Ovary (tissue), 9 donors: ENCODE measurements around the gene TRPM2. TPM values are rescaled to one million over a fixed set of nuclear protein-coding genes. Genes with fewer than 3 reads are reported as not detected.

Experiments
- DNase-seq, 5 donors: peaks; one replicate each; pipeline ENCODE4 v3.0.0-alpha.2; 2019 to 2020
- H3K27ac ChIP-seq, 2 donors: fragments of 200-600 bp; one replicate each; pipeline versions ENCODE4 v1.5.1 to v1.8.0; 2019 to 2022
- H3K27me3 ChIP-seq: fragments of 200-600 bp; one replicate; pipeline ENCODE4 v1.8.0; 2022
- H3K36me3 ChIP-seq: fragments of 200-600 bp; sonication (generic); one replicate; pipeline ENCODE4 v1.5.1; 2019
- H3K4me1 ChIP-seq: one replicate; pipeline ENCODE4 v1.8.1; 2013; ENCODE audit warnings: mild to moderate bottlenecking, moderate library complexity; ENCODE audit not compliant: insufficient read depth
- H3K4me3 ChIP-seq: fragments of 200-600 bp; sonication (generic); one replicate; pipeline ENCODE4 v1.5.1; 2017
- H3K9me3 ChIP-seq, 2 donors: fragments of 200-600 bp in 1 of 2; sonication (generic) in 1 of 2; one replicate each; pipeline versions ENCODE4 v1.5.1 to v1.8.1; 2013 to 2019; ENCODE audit warnings: mild to moderate bottlenecking in 1 of 2, moderate library complexity in 1 of 2
- EP300 ChIP-seq: sonication (generic); formaldehyde crosslinking; IDR thresholded peaks from one replicate; pipeline ENCODE4 v1.6.1; 2017; ENCODE audit warnings: antibody characterized with exemption
- POLR2A ChIP-seq: fragments of 450-650 bp; IDR thresholded peaks from one replicate; pipeline ENCODE4 v1.6.1; 2017; ENCODE audit warnings: antibody characterized with exemption, mild to moderate bottlenecking, moderate library complexity
- WGBS, 3 donors: extraction: QIAGEN DNeasy Blood & Tissue Kit in 1 of 3; methylation state at CpG; one replicate each; pipeline versions ENCODE4 v1.1.5 to v1.1.7; 2013 to 2017; 5-methylcytosine and 5-hydroxymethylcytosine counted together
- intact Hi-C, 4 donors: fragments of 100-400 bp; cut with DNase I; formaldehyde crosslinking; loops; one replicate each; pipeline versions ENCODE4 v1.11.0 to v1.15.1; 2022 to 2023
- polyA plus RNA-seq, 2 donors: library from polyadenylated mRNA; stranded (reverse); fragments of 200-250 nt in 1 of 2; fragments of 350-450 nt in 1 of 2; fragmentation: Illumina TruSeq in 1 of 2; extraction: RNeasy Lipid Tissue Mini Kit (QIAGEN cat#74804) in 1 of 2; gene quantifications; one replicate each; pipeline ENCODE4 v1.2.3, GENCODE V29; 2013 to 2014
- total RNA-seq, 7 donors: library from RNA; depleted of rRNA in 2 of 7; stranded (reverse); fragments of >200 nt in 2 of 7; fragmentation: NEBNext Ultra II Directional in 3 of 7; extraction: Animal tissue kit (Norgen Biotek cat#: 25700) in 3 of 7; gene quantifications; one replicate each; pipeline versions ENCODE4 v1.1.0 to v1.2.4, GENCODE V29; 2016 to 2023
- TF ChIP-seq, protein P1 (sequence below), 3 donors: fragments of 450-650 bp in 2 of 3; fragments of 200-600 bp in 1 of 3; IDR thresholded peaks; one replicate each; pipeline versions ENCODE4 v1.5.1 to v1.8.0; 2016 to 2022; ENCODE audit warnings: antibody characterized with exemption in 3 of 3, mild to moderate bottlenecking in 1 of 3
- donor health status: DM: no; HTN: no; CAD: no; lungs with moderate emphysema.
- donor health status: DM: no; HTN: no; CAD: no.
- donor health status: Bipolar disorder and iron deficiency.
- donor health status: DM: yes; HTN: yes; CAD: no.
- donor health status: DM: no; HTN: no; CAD: no.
- donor health status: DM: yes; HTN: yes; CAD: no.

The TRPM2 gene
- total and polyA plus RNA-seq, 9 donors: 0.48 to 7.0 (median 1.8) TPM

DNA sequence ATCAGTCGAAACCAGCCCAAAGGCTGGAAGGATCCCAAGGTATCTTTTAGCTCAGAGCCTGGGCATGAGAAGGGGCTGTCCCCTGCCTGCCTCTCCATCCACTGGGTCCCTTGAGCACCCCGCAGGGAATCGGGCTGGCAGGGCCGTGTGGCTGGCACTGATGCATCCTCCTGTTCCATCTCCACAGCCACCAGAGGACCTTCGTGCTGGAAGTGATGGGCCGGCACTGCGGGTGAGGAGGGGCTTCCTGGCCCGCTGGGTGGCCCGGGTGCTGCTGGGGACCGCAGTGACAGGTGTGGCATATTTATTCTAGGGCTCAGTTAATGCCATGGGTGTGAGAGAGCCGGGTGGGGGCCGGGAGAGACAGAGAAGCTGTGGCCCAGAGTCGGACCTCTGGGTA lies 40.0 kb upstream of the TRPM2 start:
- intact Hi-C loops: no loop called here
- Histone ChIP-seq H3K27ac (no peak overlapping the region), H3K27me3 (no peaks in the 10 kb centered on the region), H3K9me3 (no peaks in the 10 kb centered on the region), H3K4me3 (no peak overlapping the region), H3K4me1 (no peaks in the 10 kb centered on the region), H3K36me3 (no peaks in the 10 kb centered on the region)
- 88 to 89% (median 89%) methylated on average over 12 to 13 of the region's 13 CpGs for WGBS, 3 donors
- no peak for DNase-seq
- TF ChIP-seq EP300 (no peak), POLR2A (no peak)
- TF ChIP-seq, protein P1, sequence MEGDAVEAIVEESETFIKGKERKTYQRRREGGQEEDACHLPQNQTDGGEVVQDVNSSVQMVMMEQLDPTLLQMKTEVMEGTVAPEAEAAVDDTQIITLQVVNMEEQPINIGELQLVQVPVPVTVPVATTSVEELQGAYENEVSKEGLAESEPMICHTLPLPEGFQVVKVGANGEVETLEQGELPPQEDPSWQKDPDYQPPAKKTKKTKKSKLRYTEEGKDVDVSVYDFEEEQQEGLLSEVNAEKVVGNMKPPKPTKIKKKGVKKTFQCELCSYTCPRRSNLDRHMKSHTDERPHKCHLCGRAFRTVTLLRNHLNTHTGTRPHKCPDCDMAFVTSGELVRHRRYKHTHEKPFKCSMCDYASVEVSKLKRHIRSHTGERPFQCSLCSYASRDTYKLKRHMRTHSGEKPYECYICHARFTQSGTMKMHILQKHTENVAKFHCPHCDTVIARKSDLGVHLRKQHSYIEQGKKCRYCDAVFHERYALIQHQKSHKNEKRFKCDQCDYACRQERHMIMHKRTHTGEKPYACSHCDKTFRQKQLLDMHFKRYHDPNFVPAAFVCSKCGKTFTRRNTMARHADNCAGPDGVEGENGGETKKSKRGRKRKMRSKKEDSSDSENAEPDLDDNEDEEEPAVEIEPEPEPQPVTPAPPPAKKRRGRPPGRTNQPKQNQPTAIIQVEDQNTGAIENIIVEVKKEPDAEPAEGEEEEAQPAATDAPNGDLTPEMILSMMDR (IDR thresholded peaks at IDR 0.05): no peak

DNA sequence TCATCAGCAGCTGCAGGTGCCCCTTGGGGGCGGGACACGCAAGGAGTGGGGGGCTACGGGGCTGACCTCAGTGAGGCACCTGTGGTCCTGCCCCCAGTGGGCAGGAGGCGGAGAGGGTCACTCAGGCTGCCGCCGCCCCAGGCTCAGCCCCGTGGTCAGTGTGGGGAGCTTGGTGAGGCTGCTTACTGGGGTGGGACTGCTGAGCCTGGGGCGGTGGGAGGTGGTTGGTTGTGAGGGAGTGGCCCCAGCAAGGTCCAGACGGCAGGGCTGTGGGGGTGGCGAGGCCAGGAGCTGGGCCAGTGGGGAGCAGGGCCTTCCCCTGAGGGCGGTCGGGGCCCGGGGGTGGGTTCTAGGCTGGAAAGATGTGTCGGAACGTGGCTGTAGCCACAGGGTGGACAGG lies 39.3 kb upstream of the TRPM2 start:
- Histone ChIP-seq H3K4me3 (no peak overlapping the region), H3K36me3 (no peaks in the 10 kb centered on the region), H3K9me3 (no peaks in the 10 kb centered on the region), H3K27me3 (no peaks in the 10 kb centered on the region), H3K27ac (no peak overlapping the region), H3K4me1 (no peaks in the 10 kb centered on the region)
- no peak for DNase-seq
- intact Hi-C loops: no loop called here
- 86 to 91% (median 88%) methylated on average over 15 of the region's 15 CpGs for WGBS, 3 donors
- TF ChIP-seq, protein P1 (IDR thresholded peaks at IDR 0.05): no peak
- TF ChIP-seq EP300 (no peak), POLR2A (no peak)

DNA sequence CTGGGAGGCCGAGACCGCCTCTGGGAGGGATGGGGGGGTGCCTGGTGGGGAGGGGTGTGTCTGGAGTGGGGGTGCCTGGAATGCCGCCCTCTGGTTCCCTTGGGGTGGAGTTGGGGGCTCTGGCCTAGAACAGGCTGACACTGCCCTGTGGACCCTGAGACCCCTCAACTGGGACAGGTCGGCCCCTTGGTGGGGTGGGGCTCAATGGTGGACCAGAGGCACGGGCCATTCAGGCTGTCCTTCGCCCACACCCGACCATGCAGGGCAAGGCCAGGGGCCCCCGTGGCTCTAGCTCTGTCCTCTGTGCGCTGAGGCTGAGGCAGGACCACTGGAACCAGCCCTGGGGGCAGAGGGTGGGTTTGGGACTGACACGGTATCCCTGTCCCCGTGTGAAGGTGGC lies 38.9 kb upstream of the TRPM2 start:
- TF ChIP-seq EP300 (no peak), POLR2A (no peak)
- TF ChIP-seq, protein P1 (IDR thresholded peaks at IDR 0.05): no peak
- 87 to 93% (median 89%) methylated on average over 11 of the region's 11 CpGs for WGBS, 3 donors

DNA sequence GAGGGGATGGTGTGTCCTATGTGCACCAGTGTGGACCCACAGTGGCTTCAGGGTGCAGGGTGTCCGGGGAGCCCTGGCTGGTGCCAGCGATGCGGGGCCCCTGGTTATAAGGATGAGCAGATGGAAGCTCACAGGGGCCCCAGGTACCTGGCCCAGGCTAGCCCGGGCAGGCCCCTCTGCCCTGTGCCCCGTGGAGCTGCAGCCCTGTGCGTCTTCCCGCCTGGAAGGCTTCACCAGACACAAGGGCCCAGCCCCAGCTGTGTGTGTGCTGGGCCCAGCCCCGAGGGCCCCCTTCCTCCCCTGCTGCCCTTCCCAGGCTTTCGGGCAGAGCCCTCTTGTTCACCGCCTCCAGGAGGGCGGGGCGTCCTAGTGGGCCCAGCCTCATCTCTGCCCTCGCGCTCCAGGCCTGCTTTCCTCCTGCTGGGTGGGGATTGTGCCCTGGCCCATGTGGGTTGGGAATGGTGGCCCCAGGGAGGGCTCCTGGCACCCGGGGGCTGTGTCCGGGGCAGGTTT lies 37.7 kb upstream of the TRPM2 start:
- H3K27ac ChIP-seq: no peak overlapping the region

More for the DNA sequence above, 38.9 kb upstream of the TRPM2 start:
- Histone ChIP-seq H3K4me1 (no peaks in the 10 kb centered on the region), H3K4me3 (no peak overlapping the region), H3K9me3 (no peaks in the 10 kb centered on the region), H3K27me3 (no peaks in the 10 kb centered on the region), H3K27ac (no peak overlapping the region), H3K36me3 (no peaks in the 10 kb centered on the region)
- intact Hi-C loops: no loop called here
- DNase-seq: no peak

More for the DNA sequence above, 37.7 kb upstream of the TRPM2 start:
- DNase-seq: no peak
- no peaks in the 10 kb centered on the region for H3K36me3 ChIP-seq
- intact Hi-C loops: no loop called here
- H3K4me1 ChIP-seq: no peaks in the 10 kb centered on the region
- H3K4me3 ChIP-seq: no peak overlapping the region
- no peaks in the 10 kb centered on the region for H3K9me3 ChIP-seq
- H3K27me3 ChIP-seq: no peaks in the 10 kb centered on the region
- TF ChIP-seq EP300: no peak
- TF ChIP-seq POLR2A: no peak
- TF ChIP-seq, protein P1 (IDR thresholded peaks at IDR 0.05): no peak
- WGBS, 3 donors: 86 to 95% (median 93%) methylated on average over 13 to 16 of the region's 16 CpGs
